GM23338 (cell line): ENCODE results near the gene ULK4. TPM values are rescaled to one million over a fixed set of nuclear protein-coding genes. Genes with fewer than 3 reads are reported as not detected.

Experiments
- ATAC-seq: fragments of 200-7000 bp; cut with Tn5 transposase; 3 replicates; pipeline ENCODE4 v1.9.1; 2020
- DNase-seq: peaks from one replicate; pipeline ENCODE4 v3.0.0-alpha.2; 2015; ENCODE audit warnings: low spot score
- H2AFZ ChIP-seq: fragments of 200-600 bp; sonication (generic); 2 replicates; pipeline ENCODE4 v1.8.0; 2016; ENCODE audit warnings: antibody characterized with exemption, mild to moderate bottlenecking, moderate library complexity
- H3F3A ChIP-seq: fragments of 200-600 bp; sonication (generic); replicated peaks from 2 replicates; pipeline ENCODE4 v1.8.0; 2017; ENCODE audit warnings: antibody characterized with exemption, mixed run types, low read depth
- H3K27ac ChIP-seq: fragments of 200-600 bp; sonication (generic); 2 replicates; pipeline ENCODE4 v1.6.1; 2016; ENCODE audit warnings: low read depth
- H3K27me3 ChIP-seq: fragments of 200-600 bp; sonication (generic); 2 replicates; pipeline ENCODE4 v1.8.0; 2016; ENCODE audit warnings: mild to moderate bottlenecking, mixed run types, moderate library complexity; ENCODE audit not compliant: insufficient read depth
- H3K36me3 ChIP-seq: fragments of 200-600 bp; sonication (generic); 2 replicates; pipeline ENCODE4 v1.8.0; 2016; ENCODE audit warnings: mild to moderate bottlenecking; ENCODE audit not compliant: insufficient read depth
- H3K4me1 ChIP-seq: fragments of 200-600 bp; sonication (generic); 2 replicates; pipeline ENCODE4 v1.8.0; 2016; ENCODE audit warnings: mild to moderate bottlenecking, moderate library complexity; ENCODE audit not compliant: insufficient read depth
- H3K4me2 ChIP-seq: fragments of 200-600 bp; sonication (generic); 2 replicates; pipeline ENCODE4 v1.7.1; 2017; ENCODE audit warnings: mixed run types
- H3K4me3 ChIP-seq: fragments of 200-600 bp; sonication (generic); 2 replicates; pipeline ENCODE4 v1.6.1; 2016; ENCODE audit warnings: mixed run types
- H3K79me2 ChIP-seq: fragments of 200-600 bp; sonication (generic); replicated peaks from 2 replicates; pipeline ENCODE4 v1.8.0; 2017; ENCODE audit warnings: mild to moderate bottlenecking; ENCODE audit not compliant: insufficient read depth
- H3K9me2 ChIP-seq: fragments of 200-600 bp; sonication (generic); 2 replicates; pipeline ENCODE4 v1.8.0; 2017; ENCODE audit not compliant: insufficient read depth
- H4K20me1 ChIP-seq: fragments of 200-600 bp; sonication (generic); replicated peaks from 2 replicates; pipeline ENCODE4 v1.8.0; 2017; ENCODE audit warnings: mild to moderate bottlenecking; ENCODE audit not compliant: insufficient read depth
- H3K27ac Mint-ChIP-seq: 2 replicates; pipeline ENCODE4 v1.8.0; 2020; ENCODE audit warnings: inconsistent platforms, mild to moderate bottlenecking, moderate library complexity, mixed read lengths
- H3K27me3 Mint-ChIP-seq: 3 replicates; pipeline ENCODE4 v1.8.0; 2022; ENCODE audit warnings: low read depth, mild to moderate bottlenecking, moderate library complexity, mixed read lengths, inconsistent platforms; ENCODE audit not compliant: insufficient read depth, poor library complexity
- H3K36me3 Mint-ChIP-seq: 3 replicates; pipeline ENCODE4 v1.8.0; 2021; ENCODE audit warnings: low read depth, mild to moderate bottlenecking, inconsistent platforms, moderate library complexity, mixed read lengths
- H3K4me1 Mint-ChIP-seq: 3 replicates; pipeline ENCODE4 v1.8.0; 2020; ENCODE audit warnings: mild to moderate bottlenecking, inconsistent platforms, mixed read lengths
- H3K4me3 Mint-ChIP-seq: 3 replicates; pipeline ENCODE4 v1.8.0; 2021; ENCODE audit warnings: moderate library complexity, mild to moderate bottlenecking, inconsistent platforms, mixed read lengths
- H3K9me3 Mint-ChIP-seq: 3 replicates; pipeline ENCODE4 v1.8.0; 2020; ENCODE audit warnings: moderate library complexity, mild to moderate bottlenecking, inconsistent platforms, mixed read lengths
- CTCF ChIP-seq, 2 experiments: fragments of 200-600 bp in 1 of 2; sonication (generic) in 1 of 2; conservative IDR thresholded peaks; 2 replicates each; pipeline versions ENCODE4 v1.5.1 to v1.6.1; 2016 to 2017; ENCODE audit warnings: antibody characterized with exemption in 2 of 2, low read depth in 2 of 2, mild to moderate bottlenecking in 2 of 2, moderate library complexity in 1 of 2
- ETS1 ChIP-seq: IDR thresholded peaks from 2 replicates; pipeline ENCODE4 v1.6.1; 2016; ENCODE audit warnings: antibody characterized with exemption
- JUNB ChIP-seq: IDR thresholded peaks from one replicate; pipeline ENCODE4 v1.6.1; 2016; ENCODE audit warnings: antibody characterized with exemption; ENCODE audit not compliant: unreplicated experiment
- NANOG ChIP-seq: IDR thresholded peaks from 2 replicates; pipeline ENCODE4 v1.6.1; 2016; ENCODE audit warnings: antibody characterized with exemption, borderline replicate concordance
- REST ChIP-seq: IDR thresholded peaks from one replicate; pipeline ENCODE4 v1.6.1; 2018; ENCODE audit warnings: antibody characterized with exemption; ENCODE audit not compliant: unreplicated experiment
- STAT1 ChIP-seq: IDR thresholded peaks from one replicate; pipeline ENCODE4 v1.6.1; 2016; ENCODE audit warnings: antibody characterized with exemption; ENCODE audit not compliant: unreplicated experiment
- ZNF114 ChIP-seq: fragments of 250-450 bp; sonication (Bioruptor Pico); IDR thresholded peaks from 2 replicates; pipeline ENCODE4 v1.5.0; 2020; ENCODE audit warnings: mild to moderate bottlenecking, moderate library complexity
- ZNF331 ChIP-seq: fragments of 250-450 bp; sonication (Bioruptor Pico); IDR thresholded peaks from 2 replicates; pipeline ENCODE4 v1.5.0; 2020; ENCODE audit warnings: low read depth, mild to moderate bottlenecking, moderate library complexity
- ZNF462 ChIP-seq: fragments of 250-450 bp; sonication (Bioruptor Pico); IDR thresholded peaks from 2 replicates; pipeline ENCODE4 v1.5.0; 2020; ENCODE audit warnings: mild to moderate bottlenecking, moderate library complexity
- polyA plus RNA-seq: library from polyadenylated mRNA; unstranded; fragments of >200 nt; fragmentation: Nextera tagmentation; extraction: Ambion mirVana; gene quantifications from 2 replicates; pipeline ENCODE4 v1.2.1, GENCODE V29; 2016
- total RNA-seq: library from RNA; depleted of rRNA; stranded (reverse); fragments of >200 nt; shearing (Covaris generic); gene quantifications from 2 replicates; pipeline ENCODE4 v1.2.3, GENCODE V29; 2014

The ULK4 gene
- total and polyA plus RNA-seq, 2 experiments from 2014 or later = 20.8 to 41.4 TPM

- H3K36me3 ChIP-seq = no peaks in the 10 kb centered on the region
- H3K4me3 ChIP-seq = no peak overlapping the region
- H3K4me2 ChIP-seq = no peak overlapping the region
- H3K4me3 Mint-ChIP-seq = no peak overlapping the region
- no peaks in the 10 kb centered on the region for H3K36me3 Mint-ChIP-seq
- no peaks in the 10 kb centered on the region for H3K9me3 Mint-ChIP-seq
- H4K20me1 ChIP-seq = no peaks in the 10 kb centered on the region
- DNase-seq (no peak), ATAC-seq (no peak)
- TF ChIP-seq ETS1 (no peak), JUNB (no peak), REST (no peak), NANOG (no peak), ZNF331 (no peak), ZNF462 (CRISPR knock-in tag) (no peak), STAT1 (no peak), ZNF114 (no peak), CTCF (conservative IDR thresholded peaks at IDR 0.05; ENCODE audit: low read depth in 2 of 2) (peak in 1 of 2 experiments; percentile 17; a peak in 2 of 4 replicates)
- H3K27me3 Mint-ChIP-seq = no peaks in the 10 kb centered on the region
- no peaks in the 10 kb centered on the region for H3K4me1 ChIP-seq
- no peaks in the 10 kb centered on the region for H3K27me3 ChIP-seq
- H3K27ac ChIP-seq = no peak overlapping the region
- no peak overlapping the region for H3K27ac Mint-ChIP-seq
- H3K4me1 Mint-ChIP-seq = no peaks in the 10 kb centered on the region
- H3F3A ChIP-seq = no peaks in the 10 kb centered on the region
- H3K9me2 ChIP-seq = 0 out of 2 replicates have a peak, but pooled peaks cover 7% of the 10 kb centered on the region
- no peak overlapping the region for H2AFZ ChIP-seq
- no peaks in the 10 kb centered on the region for H3K79me2 ChIP-seq
Observed at GRCh38 chr3:41356775-41357174, 605.1 kb downstream of the ULK4 start.
